HG02852 (cell line): Measurements from ENCODE around the gene INPP5A.
"Not testable (repeated sequence)": the region's sequence is repeated elsewhere in the genome, so short reads cannot be mapped to it uniquely, and the experiment has no call there.

ENCODE experiments used
- ATAC-seq: cut with Tn5 transposase; IDR thresholded peaks from one replicate; pipeline ENCODE4 v1.9.1; 2021; ENCODE audit warnings: mild to moderate bottlenecking, moderate library complexity; ENCODE audit not compliant: unreplicated experiment

The INPP5A gene

GRCh38 chr10:132591166-132591971 lies 53.8 kb downstream of the INPP5A start:
- no peak for ATAC-seq

- ATAC-seq = no peak
Observed at GRCh38 chr10:132592790-132593383, 55.3 kb downstream of the INPP5A start.

GRCh38 chr10:132593389-132593788 lies 55.8 kb downstream of the INPP5A start:
- peak; percentile 58 for ATAC-seq

GRCh38 chr10:132593900-132594876 lies 56.6 kb downstream of the INPP5A start:
- peak; percentile 71 for ATAC-seq

- ATAC-seq = no peak
Observed at GRCh38 chr10:132595021-132595420, 57.4 kb downstream of the INPP5A start.

- ATAC-seq = no peak
Observed at GRCh38 chr10:132595854-132596253, 58.3 kb downstream of the INPP5A start.

GRCh38 chr10:132596742-132597279 lies 59.2 kb downstream of the INPP5A start:
- ATAC-seq = no peak

- ATAC-seq = no peak
Observed at GRCh38 chr10:132597654-132598053, 60.1 kb downstream of the INPP5A start.

- ATAC-seq = not testable (repeated sequence)
Observed at GRCh38 chr10:132599023-132599618, 61.5 kb downstream of the INPP5A start.

GRCh38 chr10:132599732-132600131 lies 62.1 kb downstream of the INPP5A start:
- ATAC-seq = no peak

GRCh38 chr10:132600416-132600815 lies 62.8 kb downstream of the INPP5A start:
- no peak for ATAC-seq

GRCh38 chr10:132601567-132601966 lies 64.0 kb downstream of the INPP5A start:
- no peak for ATAC-seq

- ATAC-seq = no peak
Observed at GRCh38 chr10:132602614-132603013, 65.0 kb downstream of the INPP5A start.

- no peak for ATAC-seq
Observed at GRCh38 chr10:132603851-132604533, 66.4 kb downstream of the INPP5A start.

GRCh38 chr10:132604686-132605085 lies 67.1 kb downstream of the INPP5A start:
- ATAC-seq = no peak

GRCh38 chr10:132605390-132605789 lies 67.8 kb downstream of the INPP5A start:
- no peak for ATAC-seq

GRCh38 chr10:132606031-132606491 lies 68.5 kb downstream of the INPP5A start:
- no peak for ATAC-seq

- ATAC-seq = no peak
Observed at GRCh38 chr10:132606536-132607316, 69.1 kb downstream of the INPP5A start.

GRCh38 chr10:132607491-132607890 lies 69.9 kb downstream of the INPP5A start:
- ATAC-seq = no peak
